ENCODE results near the gene PPFIA4.
A peak's percentile ranks its signal among the peaks of the same experiment; 100 is the strongest.

Gene PPFIA4

GRCh38 chr1:203114202-203114601, 87.9 kb downstream of the PPFIA4 start:
- H3K27ac ChIP-seq, result no peak overlapping the region
- no peak for TF ChIP-seq ZFX (IDR thresholded peaks at IDR 0.05; ENCODE audit: borderline replicate concordance)
- TF ChIP-seq, protein P1, sequence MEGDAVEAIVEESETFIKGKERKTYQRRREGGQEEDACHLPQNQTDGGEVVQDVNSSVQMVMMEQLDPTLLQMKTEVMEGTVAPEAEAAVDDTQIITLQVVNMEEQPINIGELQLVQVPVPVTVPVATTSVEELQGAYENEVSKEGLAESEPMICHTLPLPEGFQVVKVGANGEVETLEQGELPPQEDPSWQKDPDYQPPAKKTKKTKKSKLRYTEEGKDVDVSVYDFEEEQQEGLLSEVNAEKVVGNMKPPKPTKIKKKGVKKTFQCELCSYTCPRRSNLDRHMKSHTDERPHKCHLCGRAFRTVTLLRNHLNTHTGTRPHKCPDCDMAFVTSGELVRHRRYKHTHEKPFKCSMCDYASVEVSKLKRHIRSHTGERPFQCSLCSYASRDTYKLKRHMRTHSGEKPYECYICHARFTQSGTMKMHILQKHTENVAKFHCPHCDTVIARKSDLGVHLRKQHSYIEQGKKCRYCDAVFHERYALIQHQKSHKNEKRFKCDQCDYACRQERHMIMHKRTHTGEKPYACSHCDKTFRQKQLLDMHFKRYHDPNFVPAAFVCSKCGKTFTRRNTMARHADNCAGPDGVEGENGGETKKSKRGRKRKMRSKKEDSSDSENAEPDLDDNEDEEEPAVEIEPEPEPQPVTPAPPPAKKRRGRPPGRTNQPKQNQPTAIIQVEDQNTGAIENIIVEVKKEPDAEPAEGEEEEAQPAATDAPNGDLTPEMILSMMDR (IDR thresholded peaks at IDR 0.05), result no peak

DNA sequence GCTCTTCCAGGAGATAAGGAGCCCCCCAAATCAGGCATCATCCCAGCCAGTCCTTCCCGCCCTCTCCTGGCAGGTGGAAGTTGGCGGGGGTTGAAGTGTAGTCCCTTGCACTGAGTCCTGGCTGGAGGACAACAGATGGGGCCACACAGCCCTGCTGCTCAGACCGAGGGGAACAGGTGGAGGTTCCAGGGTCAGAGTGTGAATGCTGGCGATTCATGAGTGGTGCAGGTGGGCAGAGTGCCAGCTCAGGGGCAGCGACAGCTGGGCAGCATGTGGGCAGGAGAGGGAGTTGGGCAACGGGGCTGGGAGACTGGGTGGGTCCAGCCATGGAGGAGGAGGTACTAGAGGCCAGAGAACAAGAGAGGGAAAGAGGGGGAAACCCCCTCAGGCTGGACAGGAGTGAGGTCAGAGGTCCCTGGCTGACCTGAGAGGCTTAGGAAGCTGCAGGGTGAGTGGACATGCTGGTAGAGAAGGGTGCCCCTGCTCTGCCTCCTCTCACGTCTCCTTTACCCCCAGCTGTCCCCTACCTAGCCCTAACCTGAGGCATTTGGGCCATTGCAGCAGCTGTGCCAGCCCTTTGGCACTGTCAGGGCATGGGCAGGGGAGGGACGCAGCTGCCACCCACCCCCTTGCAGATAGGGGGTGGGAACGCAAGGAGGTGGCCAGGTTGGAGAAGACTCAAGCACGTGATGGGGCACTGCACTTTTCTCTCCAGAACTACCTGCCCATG, 90.0 kb downstream of the PPFIA4 start:
- no peak for TF ChIP-seq ZFX (IDR thresholded peaks at IDR 0.05; ENCODE audit: borderline replicate concordance)
- TF ChIP-seq, protein P1 (IDR thresholded peaks at IDR 0.05), result no peak
- no peak overlapping the region for H3K27ac ChIP-seq

GRCh38 chr1:203117611-203118575, 91.6 kb downstream of the PPFIA4 start:
- H3K27ac ChIP-seq, result no peak overlapping the region
- TF ChIP-seq ZFX (IDR thresholded peaks at IDR 0.05; ENCODE audit: borderline replicate concordance), result no peak
- TF ChIP-seq, protein P1 (IDR thresholded peaks at IDR 0.05), result peak; percentile 82

- TF ChIP-seq ZFX (IDR thresholded peaks at IDR 0.05; ENCODE audit: borderline replicate concordance), result no peak
- TF ChIP-seq, protein P1 (IDR thresholded peaks at IDR 0.05), result no peak
These were observed 94.2 kb downstream of the PPFIA4 start for GRCh38 chr1:203120325-203121153.

GRCh38 chr1:203121186-203122015, 95.1 kb downstream of the PPFIA4 start:
- H3K27ac ChIP-seq, result no peak overlapping the region
- no peak for TF ChIP-seq ZFX (IDR thresholded peaks at IDR 0.05; ENCODE audit: borderline replicate concordance)
- TF ChIP-seq, protein P1 (IDR thresholded peaks at IDR 0.05), result no peak

More at GRCh38 chr1:203120325-203121153, 94.2 kb downstream of the PPFIA4 start:
- no peak overlapping the region for H3K27ac ChIP-seq

- TF ChIP-seq, protein P1 (IDR thresholded peaks at IDR 0.05), result no peak
- no peak for TF ChIP-seq ZFX (IDR thresholded peaks at IDR 0.05; ENCODE audit: borderline replicate concordance)
- H3K27ac ChIP-seq, result no peak overlapping the region
These were observed 95.9 kb downstream of the PPFIA4 start for GRCh38 chr1:203122159-203122558.

All from 22Rv1 (cell line).